ENCODE data around the gene MIEF1.
A peak's percentile ranks its signal among the peaks of the same experiment; 100 is the strongest.

The MIEF1 gene

DNA sequence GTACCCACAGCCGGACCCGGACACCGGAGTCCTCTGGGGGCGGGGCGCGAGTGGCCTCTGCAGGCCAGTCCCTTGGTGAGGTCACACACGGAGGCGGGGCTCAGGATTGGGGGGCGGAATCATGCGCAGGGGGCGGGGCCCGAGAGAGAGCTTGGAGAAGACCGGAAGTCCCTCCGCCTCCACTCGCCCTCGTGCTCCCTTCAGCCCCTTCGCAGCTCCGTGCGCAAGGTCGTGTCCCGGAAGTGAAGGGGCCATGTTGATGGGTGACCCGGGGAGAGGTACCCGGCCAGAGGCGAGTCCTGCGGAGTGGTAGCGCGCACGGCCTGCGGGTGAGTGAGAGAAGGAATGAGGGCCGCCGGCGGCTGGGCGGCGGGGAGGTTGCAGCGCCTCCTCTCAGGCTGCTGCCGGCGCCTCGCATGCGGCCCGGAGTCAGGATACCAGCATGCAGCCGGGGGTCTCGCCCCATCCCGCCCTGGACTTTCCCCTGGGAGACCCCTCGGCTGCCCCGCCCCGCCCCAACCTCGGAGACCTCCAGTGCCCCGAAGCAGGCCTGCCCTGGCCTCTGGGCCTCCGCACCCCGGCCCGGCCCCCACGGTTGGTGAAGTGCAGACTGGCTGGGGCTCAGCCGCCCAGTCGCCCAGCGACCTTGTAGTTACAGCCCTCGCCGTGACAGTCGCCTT is at the start of gene MIEF1:
Gene MIEF1 (plus strand): TSS at position 182 of the 680 bp plus-strand sequence. CDS start 9,005 bp downstream, outside the sequence.
- peak; percentile 96 for DNase-seq

DNA sequence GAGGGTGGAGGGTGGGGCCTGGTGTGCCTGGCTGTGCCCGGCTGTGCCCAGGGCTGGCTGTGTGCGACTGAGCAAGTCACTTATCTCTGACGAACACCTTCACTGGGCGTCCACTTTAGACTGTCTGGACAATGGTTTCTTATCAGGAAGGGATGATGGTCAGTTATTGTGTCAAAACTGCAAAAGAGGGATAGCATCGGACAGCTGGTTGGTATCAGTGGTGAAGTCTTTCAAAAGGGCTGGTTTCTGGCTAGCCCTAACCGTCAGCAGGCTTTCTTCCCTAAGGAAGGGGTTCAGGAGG is 49.4 kb upstream of the MIEF1 start:
- DNase-seq, result no peak

DNA sequence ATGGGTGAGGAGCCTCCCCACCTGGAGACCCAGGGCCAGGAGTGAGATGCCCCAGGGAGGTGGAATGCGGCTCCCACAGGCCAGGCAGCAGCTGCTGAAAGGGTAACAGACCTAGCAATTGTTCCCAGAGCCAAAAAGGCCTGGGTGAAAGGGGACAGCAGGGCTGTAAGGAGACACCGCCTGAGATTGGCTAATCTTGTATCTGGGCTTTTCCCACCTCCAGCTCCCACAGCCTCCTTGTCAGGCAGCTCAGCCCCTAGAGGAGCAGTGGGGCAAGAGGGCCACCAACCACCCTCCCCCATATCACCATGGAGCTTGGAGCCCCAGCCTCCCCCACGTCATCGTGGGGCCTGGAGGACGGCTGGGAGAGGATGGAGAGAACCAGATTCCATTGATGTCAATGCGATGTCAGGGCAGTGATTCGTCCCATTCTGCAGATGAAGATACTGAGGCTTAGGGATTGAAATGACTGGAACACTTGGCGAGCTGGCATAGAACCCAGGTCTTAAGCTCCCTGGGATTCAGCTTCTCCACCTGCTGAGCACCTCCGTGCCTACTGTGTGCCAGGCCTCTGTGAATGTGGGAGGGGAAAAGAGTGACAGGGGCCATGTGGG is 48.2 kb upstream of the MIEF1 start:
- no peak for DNase-seq

DNA sequence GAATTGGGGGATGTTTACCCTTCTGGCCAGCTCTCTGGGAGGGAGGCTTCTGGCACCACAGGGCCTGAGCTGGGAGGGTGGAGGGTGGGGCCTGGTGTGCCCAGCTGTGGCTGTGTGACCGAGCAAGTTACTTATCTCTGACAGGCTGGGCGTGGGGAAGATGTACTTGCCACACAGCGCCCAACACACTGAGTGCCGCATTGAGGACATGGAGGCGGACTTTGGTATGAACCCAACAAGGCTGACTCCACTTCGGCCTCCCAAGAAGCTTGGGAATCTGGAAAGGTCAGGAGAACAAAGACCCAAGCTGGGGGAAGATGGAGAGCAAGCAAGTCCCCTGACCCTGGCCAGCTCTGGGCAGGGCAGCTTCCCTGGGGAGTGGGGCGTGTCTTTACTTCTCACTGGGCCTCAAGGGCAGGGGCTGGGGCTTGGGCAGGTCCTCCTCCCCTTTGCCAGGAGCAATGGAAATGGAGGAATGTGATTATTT is 47.7 kb upstream of the MIEF1 start:
- DNase-seq, result no peak

DNA sequence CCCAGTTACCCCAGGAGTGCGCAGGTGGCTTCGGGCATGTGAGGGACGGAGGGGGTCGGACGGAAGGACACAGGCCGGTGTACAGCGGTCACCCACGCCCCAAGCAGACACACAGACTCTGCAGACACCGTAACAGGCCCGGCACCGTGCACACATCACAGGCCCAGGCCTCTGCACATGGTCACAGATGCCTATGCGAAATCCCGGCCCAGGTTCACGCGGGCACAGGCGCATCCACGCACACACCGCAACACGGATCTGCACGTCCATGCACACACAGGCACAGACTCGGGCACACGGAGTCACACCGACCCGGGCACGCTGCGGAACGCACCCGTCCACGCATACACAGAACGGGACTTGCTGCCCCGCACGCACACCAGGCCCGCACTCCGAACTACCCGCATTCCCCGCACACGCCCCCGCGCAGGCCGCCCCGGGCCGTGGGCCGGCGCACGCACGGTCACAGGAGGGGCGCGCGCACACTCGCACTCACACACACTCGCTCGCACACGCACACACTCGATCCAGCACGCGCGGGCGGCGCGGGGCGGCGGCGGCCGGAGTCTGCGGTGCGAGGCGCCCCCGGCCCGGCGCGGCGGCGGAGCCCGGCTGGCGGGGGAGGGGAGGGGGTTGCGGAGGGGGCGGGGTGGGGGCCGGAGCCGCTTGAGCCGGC is 45.4 kb upstream of the MIEF1 start, which contains the start of gene MGAT3:
Gene MGAT3 (plus strand): TSS at position 491 of the 676 bp plus-strand sequence. CDS start 30,336 bp downstream, outside the sequence.
- no peak for DNase-seq

DNA sequence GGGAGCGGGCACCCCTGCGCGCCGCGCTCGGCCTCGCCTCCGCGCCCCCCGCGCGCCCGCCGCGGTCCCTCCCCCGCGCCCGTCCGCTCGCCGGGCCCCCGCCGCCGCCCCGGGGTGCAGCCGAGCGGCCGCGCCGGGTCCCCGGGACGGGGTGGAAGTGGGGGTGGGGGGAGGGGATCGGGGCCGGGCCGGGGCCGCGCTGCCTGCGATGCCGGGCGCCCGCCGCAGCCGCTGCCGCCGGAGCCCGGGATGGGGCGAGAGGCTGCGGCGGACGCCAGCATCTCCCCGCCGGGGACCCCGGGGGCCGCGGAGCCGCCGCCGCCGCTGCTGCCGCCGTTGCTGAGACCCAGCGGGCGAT is 44.9 kb upstream of the MIEF1 start:
- no peak for DNase-seq

DNA sequence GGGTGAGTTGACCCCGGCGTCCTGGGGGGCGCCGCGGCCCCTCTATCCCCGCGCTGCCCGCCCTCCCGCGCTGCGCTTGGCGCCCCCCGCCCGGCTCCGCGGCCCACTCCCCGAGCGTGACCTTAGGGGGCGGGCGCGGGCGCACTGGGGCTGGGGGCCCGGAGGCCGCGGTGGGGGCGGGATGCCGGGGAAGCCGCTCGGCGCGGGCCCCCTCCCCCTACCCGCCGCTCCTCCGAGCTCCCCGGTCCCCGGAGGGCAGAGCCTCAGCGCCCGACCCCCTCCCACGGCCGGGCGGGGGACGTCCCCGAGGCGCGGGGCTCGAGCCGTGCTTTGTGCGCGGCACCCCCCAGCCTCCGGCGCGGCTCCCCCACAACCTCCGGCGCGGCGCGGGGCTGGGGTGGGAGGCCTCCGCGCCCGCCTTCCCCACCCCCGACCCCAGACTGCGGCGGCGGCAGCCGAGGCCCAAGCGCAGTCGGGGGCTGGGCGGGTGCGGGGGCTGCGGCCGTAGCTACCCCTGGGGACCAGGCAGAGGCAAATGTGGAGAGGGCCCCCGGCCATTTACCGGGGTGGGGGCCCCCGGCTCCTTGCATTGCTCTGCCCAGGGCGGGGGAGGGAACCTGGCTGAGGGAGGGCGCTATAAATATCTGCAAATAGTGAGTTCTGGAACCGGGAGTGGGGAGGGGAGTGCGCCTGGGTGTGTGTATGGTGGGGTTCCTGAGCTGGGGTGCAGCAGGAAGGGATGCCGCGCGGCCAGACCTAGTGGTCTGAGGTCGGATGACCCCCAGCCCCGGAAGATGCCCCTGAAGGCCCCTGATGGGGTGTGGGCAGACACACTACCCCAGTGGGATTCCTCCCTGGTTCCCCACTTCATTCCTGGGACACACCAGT is 44.3 kb upstream of the MIEF1 start:
- no peak for DNase-seq

DNA sequence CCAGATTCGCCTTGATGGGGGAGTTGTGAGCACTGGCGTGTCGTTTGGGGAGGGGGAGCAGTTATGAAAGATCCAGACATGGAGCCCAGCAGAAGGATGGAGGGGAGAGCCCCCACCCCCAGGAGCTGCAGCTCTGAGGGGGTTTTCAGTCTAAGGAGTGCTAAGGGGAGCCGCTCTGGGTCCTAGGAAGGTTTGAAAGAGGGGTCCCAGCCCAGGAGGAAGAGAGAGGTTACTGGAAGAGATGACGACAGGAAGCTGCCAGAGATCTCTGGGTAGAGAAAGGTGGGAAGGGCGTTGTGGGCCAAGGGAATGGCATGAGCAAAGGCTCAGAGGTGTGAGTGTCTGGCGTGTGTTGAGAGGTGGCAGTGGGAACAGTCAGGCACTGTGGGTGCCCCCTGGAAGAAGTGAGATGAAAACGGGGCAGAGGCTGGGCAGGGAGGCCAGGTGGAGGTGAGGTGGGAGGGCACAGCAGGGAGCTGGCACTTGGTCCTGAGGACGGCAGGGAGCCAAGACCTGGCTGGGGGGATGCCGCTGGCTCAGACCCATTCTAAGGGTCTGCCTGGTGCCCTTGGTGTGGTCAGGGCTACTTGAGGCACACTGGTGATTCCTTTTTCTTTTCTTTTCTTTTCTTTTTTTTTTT is 43.5 kb upstream of the MIEF1 start:
- no peak for DNase-seq

DNA sequence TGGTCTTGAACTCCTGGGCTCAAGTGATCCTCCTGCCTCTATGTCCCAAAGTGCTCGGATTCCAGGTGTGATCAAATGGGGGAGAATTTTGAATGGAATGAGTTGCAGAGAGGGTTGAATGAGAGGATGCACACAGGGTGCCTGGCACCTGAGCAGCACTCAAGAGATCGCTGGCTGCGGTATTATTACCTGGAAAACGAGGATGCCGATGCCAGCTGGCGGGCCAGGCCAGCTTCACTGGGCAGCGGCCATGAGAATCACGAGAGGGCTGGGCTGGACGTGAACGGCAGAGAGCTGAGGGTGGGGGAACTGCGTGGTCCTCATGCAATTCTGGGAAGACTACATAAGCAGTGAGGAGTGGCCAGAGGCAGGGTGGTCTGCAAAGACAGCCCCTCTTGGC is 42.4 kb upstream of the MIEF1 start:
- DNase-seq, result no peak

DNA sequence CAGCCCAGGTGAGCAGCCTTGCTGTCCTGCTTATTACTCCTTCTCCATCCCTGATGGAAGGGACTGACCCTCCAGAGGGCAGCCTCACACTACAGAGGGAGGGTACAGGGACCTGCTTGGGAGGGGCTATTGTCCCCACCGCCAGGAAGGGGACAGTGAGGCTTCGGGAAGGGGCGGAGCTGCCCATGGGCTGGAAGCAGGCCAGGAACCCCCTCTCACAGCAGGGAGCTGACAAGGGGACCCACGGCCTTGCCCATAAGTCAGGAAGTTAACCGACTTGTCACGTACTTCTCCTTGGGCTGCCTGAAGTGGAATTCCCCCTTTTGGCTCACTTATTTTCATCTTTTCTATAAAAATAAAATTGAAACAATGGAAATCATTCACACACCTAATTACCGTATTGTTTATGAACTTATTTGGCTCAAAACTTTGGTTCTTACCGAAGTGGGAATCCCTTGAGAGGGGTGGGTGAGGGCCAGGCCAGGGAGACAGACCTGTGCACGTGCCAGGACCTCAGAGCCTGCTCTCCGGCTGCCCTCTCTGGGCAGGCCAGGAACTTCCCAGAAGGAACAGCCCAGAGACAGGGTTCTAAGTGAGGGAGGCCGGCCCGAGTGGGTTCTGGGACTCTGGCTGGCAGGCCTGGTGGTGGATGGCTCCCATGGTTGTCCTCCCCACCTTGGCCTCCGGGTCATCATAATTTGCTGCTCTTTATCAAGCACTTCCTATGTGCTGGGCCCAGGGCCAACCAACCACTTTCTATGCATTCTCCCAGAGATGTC is 39.5 kb upstream of the MIEF1 start:
- no peak for DNase-seq

DNA sequence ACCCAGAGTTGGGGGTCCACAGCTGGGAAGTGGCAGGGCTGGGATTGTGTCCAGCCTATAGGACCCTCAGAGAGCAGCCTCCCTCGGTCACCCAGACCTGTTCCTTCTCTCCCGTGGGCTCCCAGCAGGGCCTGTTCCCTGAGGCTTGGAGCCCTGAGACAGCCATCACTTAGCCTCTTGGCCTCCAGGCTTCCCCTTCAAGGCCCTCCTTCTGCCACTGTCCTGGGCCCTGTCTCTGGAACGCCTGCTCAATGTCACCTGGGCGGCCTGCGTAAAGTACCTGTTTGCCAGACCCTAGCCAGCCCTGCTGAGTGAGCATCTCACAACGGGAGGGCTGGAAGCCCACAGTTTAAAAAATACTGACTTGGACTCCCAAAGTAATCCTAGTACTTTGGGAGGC is 38.8 kb upstream of the MIEF1 start:
- no peak for DNase-seq

DNA sequence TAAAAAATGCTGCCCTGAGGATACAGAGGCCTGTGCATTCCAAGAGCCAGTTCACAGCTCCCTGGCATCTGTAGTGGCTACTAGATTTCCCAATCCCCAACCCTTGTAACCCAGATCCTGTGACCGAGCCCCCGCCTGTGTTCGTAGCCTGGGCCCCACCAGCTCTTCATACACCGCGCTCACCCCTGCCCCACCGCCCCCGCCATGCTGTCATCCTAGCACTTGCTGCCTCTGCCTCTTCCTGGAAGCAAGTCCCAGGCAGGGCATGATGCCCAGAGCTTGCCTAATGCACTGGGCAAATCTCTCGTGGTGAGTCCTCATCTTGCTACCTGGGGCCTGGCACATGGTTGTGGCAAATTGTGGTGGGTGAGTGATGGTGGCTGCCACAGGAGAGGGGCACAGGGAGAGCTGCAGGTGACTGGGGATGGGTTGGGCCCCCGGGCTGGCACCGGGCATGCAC is 38.1 kb upstream of the MIEF1 start:
- DNase-seq, result no peak

DNA sequence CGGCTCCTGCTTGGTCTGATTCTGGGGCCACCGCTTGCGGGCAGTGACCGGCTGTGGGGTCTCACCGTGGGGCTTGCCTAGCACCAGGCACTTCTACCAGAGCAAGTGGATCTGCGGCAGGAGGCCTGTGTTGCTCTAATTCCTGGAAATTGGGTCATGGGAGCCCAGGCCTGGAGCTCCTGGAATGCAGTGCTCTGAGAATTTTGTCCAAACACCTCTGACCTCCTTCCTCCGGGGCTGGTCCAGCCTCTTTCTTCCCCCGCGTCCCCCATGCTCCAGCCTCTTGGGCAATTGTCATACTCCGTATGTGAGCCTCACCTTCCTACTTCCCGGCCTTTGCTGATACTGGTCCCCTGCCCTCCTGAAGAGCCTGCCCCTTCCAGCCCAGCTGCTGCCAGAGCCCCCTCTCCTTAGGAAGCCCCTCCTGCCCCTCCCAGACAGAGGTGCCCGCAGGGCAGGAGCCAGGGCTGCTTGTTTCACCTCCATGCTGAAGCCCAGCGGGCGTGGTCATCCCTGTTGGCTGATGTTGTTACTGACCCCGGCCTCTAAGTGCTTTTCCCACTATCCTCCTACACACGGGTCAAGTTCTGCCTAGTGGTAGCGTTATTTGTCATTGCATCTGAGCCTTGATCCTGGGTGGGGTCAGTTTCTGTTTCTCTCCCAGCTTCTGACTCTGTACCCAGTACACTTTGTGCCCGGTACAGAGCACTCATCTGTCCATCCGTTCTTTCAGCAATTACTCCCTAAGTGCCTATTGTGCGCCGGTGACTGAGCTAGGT is 35.7 kb upstream of the MIEF1 start:
- DNase-seq, result no peak

DNA sequence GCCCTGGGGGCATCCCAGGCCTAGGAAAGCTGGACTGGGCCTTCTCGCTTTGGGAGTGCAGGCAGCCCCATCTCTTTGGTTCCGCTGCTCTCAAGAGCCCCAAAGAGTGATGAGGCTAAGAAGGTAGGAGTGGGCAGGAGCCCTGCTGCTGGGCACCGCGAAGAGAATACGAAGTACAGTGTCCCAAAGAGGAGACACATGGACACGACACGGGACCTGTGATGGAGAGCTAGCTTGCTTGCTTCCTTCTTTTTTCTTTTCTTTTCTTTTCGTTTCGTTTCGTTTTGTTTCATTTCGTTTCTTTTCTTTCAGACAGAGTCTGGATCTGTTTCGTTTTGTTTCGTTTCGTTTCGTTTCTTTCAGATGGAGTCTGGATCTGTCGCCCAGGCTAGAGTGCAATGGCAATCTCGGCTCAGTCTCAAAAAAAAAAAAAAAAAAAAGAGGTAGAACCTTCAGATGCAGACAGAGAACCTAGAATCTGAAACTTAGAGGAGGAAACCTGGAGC is 34.6 kb upstream of the MIEF1 start:
- DNase-seq, result no peak

DNA sequence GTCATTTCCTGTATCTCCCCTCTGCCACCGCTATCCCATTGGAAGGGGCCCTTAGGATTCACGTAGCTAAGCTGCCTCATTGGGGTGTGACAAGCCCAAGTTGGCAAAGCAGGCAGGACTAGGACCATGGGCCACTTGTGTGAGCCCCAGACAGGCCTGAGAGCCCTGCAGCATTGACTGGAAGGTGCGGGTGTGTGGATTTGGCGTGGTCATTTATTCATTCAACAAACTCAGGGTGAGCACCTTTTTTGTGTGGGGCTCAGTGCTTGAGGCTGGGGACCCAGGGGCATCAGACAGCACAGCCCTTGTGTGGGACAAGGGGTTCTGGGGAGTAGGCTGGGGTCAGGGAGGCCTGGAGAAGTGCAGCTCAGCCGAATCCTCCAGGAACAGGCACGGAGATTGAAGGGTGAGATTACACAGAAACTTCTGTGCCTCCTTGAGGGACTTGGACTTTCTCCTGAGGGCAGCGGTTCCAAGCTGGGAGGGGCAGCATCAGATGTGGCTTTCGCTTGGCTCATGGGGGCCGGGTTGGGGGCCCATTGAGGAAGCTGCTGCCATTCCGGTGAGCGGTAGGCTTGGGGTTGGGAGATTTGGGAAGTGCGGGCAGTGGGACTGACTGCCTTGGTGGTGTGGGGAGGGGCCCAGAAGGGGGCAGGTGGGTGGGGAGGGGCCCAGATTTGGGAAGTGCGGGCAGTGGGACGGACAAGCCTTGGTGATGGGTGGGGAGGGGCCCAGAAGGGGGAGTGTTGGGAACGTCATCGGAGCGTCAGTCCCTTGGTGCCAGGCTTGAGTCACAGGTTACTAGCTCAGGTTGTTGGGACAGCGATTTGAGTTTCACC is 33.4 kb upstream of the MIEF1 start:
- no peak for DNase-seq

DNA sequence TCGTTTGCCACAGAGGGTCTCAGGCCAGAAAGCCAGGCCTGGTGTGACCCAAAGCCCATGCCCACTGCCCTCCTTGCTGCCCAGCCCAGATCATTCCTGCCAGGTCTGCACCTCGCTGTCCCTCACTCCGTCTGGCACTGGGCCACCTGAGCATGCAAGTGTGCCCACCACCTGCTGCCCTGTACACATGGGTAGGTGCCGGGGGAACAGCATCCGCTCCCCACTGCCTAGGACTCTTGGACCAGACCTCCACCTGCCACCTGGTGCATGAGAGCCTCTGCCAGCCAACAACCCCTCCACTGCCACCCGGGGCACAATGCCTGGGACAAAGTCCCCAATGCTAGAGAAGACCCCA is 32.8 kb upstream of the MIEF1 start:
- no peak for DNase-seq

DNA sequence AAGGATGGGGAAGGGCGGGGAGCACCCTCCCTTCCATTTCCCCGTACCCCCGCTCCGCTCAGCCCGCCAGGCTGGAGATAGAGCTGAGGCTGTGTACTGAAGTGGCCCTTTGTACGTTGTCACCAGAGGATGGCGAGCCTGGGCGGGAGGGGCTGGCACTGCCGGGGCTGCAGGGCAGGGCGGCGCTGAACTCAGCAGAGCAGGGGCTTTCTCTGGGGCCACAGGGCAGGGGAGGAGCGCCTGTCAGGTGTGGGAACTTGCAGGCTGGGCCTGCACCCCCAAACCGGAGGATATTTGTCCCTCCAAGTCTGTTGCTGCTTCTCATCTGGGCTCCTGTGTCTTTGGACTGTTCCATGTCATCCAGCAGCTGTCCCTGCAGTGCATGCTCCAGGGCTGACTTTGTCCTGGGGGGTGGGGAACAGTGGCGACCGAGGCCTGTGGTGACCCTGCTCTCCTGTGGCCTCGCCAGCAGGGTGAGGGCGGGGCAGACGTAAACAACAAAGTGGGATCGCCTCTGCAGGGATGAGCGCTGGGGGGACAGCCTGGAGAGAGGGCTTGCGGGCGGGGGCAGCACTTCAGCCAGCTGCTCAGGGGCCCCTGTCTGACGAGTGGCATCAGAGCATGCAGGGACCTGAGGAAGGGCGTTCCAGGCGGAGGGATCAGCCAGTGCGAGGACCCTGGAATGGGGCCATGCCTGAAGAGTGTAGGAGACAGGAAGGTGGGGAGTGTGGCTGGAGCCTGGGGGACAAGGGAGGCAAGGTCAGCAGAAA is 32.2 kb upstream of the MIEF1 start:
- DNase-seq, result no peak

DNA sequence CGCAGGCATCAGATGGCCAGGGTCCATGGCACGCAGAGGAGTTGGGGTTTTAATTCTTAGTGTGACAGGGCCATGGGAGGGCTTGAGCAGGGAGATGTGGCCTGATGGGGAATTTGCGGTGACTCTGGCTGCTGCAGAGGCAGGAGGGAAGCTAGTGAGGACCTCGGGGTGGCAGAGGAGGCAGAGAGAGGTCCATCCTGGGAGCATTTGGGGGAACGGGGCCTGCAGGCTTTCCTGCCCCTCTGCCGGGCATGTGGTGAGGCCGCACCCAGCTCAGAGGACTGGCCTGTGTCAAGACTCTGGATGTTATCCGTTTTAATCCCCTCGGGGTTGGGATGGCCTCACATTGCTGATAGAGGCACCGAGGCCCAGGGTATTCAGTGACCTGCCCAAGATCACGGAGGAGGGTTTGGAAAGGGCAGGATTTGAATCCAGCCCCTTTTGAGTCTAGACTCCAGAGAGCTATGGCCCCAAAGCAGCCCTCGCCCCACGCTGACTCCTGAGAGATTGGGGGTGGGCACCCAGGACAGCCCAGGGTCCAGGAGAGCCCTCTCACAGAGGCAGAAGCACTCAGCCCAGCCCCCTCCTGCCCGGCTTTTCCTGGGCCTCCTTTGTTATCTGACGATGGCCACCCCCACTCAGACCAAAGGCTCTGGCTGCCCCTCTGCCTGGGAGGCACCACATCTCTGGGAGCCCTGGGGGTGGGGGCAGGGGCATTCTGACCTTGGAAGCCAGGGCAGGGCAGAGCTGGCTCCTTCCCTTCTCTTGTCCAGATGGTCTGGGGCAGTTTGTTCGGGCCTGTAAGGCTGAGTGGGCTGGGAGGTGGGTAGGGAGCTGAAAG is 31.4 kb upstream of the MIEF1 start:
- DNase-seq, result no peak
